ENCODE results near the gene PRKRA.

- TF ChIP-seq, protein P1, sequence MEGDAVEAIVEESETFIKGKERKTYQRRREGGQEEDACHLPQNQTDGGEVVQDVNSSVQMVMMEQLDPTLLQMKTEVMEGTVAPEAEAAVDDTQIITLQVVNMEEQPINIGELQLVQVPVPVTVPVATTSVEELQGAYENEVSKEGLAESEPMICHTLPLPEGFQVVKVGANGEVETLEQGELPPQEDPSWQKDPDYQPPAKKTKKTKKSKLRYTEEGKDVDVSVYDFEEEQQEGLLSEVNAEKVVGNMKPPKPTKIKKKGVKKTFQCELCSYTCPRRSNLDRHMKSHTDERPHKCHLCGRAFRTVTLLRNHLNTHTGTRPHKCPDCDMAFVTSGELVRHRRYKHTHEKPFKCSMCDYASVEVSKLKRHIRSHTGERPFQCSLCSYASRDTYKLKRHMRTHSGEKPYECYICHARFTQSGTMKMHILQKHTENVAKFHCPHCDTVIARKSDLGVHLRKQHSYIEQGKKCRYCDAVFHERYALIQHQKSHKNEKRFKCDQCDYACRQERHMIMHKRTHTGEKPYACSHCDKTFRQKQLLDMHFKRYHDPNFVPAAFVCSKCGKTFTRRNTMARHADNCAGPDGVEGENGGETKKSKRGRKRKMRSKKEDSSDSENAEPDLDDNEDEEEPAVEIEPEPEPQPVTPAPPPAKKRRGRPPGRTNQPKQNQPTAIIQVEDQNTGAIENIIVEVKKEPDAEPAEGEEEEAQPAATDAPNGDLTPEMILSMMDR (IDR thresholded peaks at IDR 0.05), result no peak
- no peak for TF ChIP-seq POLR2AphosphoS5 (IDR thresholded peaks at IDR 0.05)
- TF ChIP-seq POLR2A (IDR thresholded peaks at IDR 0.05), result no peak
Observed at GRCh38 chr2:178383718-178384117, 67.3 kb downstream of the PRKRA start.

Data from breast epithelium (tissue), 3 donors.